Mononuclear cell (primary cell): ENCODE data around the gene MPZL1. TPM values are rescaled to one million over a fixed set of nuclear protein-coding genes. Genes with fewer than 3 reads are reported as not detected.

Experiments
- H3K27me3 ChIP-seq: 2 replicates; pipeline ENCODE4 v1.6.0; 2011; ENCODE audit warnings: low read length, control low read depth; ENCODE audit not compliant: insufficient read depth
- H3K4me1 ChIP-seq: 2 replicates; pipeline ENCODE4 v1.5.1; 2011; ENCODE audit warnings: mild to moderate bottlenecking, low read length, control low read depth; ENCODE audit not compliant: insufficient read depth
- H3K4me3 ChIP-seq: 2 replicates; pipeline ENCODE4 v1.5.1; 2011; ENCODE audit warnings: mild to moderate bottlenecking, low read length, moderate library complexity
- H3K9me3 ChIP-seq: 2 replicates; pipeline ENCODE4 v1.5.1; 2011; ENCODE audit warnings: low read depth, mild to moderate bottlenecking, control low read depth, low read length
- total RNA-seq: library from RNA; depleted of rRNA; stranded (reverse); fragments of >200 nt; gene quantifications from one replicate; pipeline ENCODE4 v1.2.3, GENCODE V29; 2012

Gene MPZL1
- total RNA-seq, 1 donor, result 13.9 TPM

DNA sequence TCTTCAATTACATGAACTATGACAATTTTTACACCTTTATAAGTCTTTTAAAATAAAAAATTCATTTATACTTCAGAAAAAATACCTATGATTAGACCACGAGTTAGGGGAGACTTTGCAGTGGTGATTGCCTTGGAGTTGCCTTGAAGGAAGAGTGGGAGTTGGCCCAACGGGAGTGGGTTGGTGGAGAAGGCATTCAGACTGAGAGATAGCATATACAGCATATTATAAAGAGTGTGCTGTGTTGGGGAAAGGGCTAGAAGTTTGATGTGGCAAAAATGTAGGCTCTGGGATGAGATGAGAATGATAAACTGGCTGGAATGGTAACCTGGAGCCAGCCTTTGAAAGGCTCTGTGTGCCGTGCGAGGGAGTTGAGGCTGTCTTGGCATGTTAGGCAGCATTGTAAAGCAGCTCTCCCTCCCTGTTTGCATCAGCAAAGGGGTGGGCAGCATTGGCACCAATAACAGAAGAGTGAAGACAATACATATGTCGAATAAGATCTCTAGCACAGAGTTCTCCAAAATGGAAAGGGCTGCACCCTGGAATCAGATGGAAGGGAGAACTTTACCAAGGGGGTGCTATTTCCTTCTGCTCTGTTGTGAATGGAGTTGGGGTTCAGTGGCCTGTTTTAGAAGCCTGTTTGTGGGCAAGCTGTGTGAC is 24.4 kb downstream of the MPZL1 start:
- no peaks in the 10 kb centered on the region for H3K9me3 ChIP-seq
- H3K4me1 ChIP-seq, result peaks cover 16% of the 10 kb centered on the region
- no peak overlapping the region for H3K4me3 ChIP-seq
- H3K27me3 ChIP-seq, result no peaks in the 10 kb centered on the region

DNA sequence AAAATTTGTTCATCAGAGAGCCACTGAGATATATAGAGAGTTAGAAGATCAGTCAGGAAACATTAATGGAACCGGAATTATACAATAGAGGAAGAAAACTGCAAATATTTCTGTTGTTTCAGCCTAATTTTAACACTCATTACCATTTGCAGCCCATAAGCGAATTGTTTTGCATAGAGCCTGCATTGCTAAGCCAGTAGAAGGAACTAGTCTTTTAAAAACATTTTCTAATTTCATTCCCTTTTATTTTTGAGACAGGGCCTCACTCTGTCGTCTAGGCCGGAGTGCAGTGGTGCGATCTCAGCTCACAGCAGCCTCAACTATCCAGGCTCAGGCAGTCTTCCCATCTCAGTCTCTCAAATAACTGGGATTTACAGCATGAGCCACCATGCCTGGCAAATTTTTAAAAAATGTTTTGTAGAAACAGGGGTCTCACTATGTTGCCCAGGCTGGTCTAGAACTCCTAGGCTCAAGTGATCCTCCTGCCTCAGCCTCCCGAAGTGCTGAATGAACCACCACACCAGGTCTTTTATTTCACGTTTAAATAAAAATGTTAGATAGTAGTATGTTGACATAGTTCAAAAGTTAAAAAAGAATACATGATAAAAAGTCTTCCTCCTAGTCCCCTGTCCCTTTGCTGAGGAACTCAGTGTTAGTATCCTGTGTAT is 25.3 kb downstream of the MPZL1 start:
- no peaks in the 10 kb centered on the region for H3K27me3 ChIP-seq
- peaks cover 16% of the 10 kb centered on the region for H3K4me1 ChIP-seq
- H3K4me3 ChIP-seq, result no peak overlapping the region
- H3K9me3 ChIP-seq, result no peaks in the 10 kb centered on the region

DNA sequence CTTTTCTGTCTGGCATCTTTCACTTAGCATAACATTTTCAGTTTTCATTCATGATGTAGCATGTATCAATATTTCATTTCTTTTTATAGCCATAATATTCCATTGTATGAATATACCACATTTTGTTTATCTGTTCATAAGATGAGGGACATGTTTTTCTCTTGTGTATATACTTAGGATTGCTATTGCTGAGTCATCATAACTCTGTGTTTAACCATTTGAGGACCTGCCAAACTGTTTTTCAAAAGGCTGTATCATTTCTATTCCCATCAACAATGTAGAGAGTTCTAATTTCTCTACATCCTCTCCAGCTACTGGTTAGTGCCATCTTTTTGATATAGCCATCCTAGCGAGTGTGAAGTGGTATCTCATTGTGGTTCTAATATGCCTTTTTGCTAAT is 26.2 kb downstream of the MPZL1 start:
- H3K4me1 ChIP-seq, result peaks cover 23% of the 10 kb centered on the region
- H3K4me3 ChIP-seq, result no peak overlapping the region
- no peaks in the 10 kb centered on the region for H3K9me3 ChIP-seq
- H3K27me3 ChIP-seq, result no peaks in the 10 kb centered on the region

DNA sequence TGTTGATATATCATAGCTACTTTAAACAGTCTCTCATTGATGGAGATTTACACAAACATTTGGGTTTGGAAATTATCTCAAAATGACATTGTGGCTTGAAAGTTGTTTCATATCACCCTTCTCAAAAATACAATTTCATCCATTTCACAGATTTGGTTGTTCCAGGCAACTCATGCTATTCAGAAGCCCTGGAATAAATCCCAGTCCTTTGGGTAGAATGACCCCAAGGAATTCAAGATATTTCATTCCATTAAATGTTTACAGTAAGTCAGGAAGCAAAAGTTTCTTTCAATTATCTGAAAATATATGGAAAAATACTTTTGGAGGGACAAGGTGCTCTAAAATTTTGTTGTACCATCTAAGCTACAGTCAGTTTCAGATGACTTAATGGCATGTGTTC is 27.1 kb downstream of the MPZL1 start:
- Histone ChIP-seq H3K4me1 (peaks cover 32% of the 10 kb centered on the region), H3K4me3 (no peak overlapping the region), H3K27me3 (no peaks in the 10 kb centered on the region), H3K9me3 (no peaks in the 10 kb centered on the region)

DNA sequence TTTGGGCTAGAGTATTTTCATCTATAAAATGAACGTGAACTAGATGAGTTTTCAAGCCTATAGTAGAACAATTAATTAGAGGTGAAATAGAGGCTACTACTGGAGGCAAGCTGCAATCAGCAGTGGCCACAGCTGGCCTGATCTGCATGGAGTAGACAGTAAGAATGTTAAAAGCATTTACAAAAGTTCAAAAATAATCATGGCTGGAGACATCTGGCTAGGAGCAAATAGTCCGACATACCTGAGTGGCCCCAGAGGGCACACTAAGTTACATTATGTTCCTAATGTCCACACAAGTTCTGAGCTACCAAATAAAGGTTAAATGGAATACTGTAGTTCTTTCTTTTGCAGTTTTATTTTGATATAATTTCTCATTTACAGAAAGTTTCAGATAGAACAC is 28.0 kb downstream of the MPZL1 start:
- Histone ChIP-seq H3K9me3 (no peaks in the 10 kb centered on the region), H3K4me1 (peaks cover 35% of the 10 kb centered on the region), H3K27me3 (no peaks in the 10 kb centered on the region), H3K4me3 (no peak overlapping the region)

DNA sequence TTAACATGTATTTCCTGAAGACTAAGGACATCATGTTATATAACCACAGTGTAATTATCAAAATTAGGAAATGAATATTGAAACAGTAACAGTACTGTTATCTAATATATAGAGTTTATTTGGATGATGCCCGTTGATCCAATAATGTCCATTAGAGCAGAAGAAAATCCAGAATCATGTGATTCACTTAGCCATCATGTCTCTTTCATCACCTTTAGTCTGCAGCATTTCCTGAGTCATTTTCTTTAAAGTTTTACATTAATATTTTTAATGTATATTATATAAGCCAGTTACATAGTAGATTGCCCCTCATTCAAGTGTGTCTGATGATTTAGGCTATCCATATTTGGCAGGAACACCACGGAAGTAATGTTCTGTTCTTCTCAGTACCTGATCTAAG is 28.9 kb downstream of the MPZL1 start:
- Histone ChIP-seq H3K9me3 (no peaks in the 10 kb centered on the region), H3K4me3 (no peak overlapping the region), H3K4me1 (peaks cover 35% of the 10 kb centered on the region), H3K27me3 (no peaks in the 10 kb centered on the region)

DNA sequence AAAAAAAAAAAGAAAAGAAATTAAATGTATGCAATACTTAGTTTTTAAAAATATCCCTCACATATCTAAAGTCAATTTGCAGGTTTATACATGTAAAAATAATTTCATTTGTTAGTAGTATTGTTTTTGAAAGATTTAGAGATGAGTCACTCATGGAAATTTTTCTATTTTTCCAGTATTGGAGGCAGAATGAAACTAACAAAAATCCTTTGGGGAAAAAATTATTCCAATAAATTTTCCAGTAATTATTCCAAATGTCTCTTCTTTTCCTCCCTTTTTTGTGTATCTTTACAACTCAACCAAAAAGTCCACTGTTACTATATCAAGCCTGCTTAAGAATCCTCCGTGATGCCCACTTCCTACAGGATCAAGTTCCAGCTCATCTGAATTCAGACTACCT is 29.9 kb downstream of the MPZL1 start:
- Histone ChIP-seq H3K4me3 (no peak overlapping the region), H3K9me3 (no peaks in the 10 kb centered on the region), H3K4me1 (peaks cover 28% of the 10 kb centered on the region), H3K27me3 (no peaks in the 10 kb centered on the region)

DNA sequence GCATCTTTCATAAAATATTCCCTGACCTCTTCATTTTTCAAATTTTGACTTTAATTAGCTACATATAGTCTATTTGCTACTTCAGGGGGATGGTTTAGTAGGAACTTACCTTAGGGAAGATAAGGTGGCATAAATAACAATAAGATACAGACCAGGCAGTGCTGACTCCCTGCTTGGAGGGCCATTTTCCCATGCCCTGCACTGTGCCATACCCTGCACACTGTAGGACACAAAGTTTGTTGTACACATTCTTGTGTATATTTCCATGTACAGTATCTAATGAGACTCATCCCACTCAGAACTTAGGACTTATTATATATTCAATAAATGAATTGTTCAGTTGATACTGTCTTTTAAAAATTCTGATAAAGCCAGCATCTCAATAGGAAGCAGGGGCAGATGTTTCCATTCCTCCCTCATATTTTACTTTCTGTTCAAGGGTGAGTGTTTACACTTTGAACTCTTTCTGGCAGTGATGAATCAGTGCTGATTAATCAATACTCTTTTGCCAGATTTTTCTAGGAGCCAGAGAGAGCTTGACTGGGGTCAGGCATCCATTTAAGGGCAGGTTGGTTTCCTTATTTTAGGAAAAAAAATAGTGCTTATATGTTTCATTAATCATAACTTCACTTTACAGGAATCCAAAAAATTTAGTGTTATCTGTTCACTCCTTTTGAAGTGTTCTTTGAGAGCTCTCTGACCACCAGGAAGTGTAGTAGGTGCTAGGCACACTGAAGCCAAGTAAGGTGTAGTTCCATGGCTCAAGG is 30.6 kb downstream of the MPZL1 start:
- H3K9me3 ChIP-seq, result no peaks in the 10 kb centered on the region
- H3K4me1 ChIP-seq, result peaks cover 26% of the 10 kb centered on the region
- no peaks in the 10 kb centered on the region for H3K27me3 ChIP-seq
- no peak overlapping the region for H3K4me3 ChIP-seq

DNA sequence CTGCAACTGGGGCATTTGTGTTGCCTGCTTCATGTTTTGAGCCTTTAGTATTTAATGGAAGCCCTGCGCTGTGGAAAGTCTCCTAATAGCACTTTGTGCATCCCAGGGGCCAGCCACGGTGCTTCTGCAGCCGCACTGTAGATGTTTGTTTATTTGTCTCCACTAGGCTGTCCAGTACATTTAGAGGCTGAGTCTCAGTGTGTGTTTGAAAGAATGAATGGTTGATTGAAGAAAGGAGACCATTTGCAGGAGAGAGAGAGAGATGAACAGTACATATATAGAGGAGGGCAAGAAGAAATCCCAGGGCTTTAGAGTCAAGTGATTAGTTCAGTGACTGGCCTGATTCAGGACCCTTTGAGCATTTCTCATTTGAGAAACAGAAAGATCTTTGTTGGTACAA is 33.9 kb downstream of the MPZL1 start:
- Histone ChIP-seq H3K9me3 (no peaks in the 10 kb centered on the region), H3K4me3 (no peak overlapping the region), H3K4me1 (peaks cover 23% of the 10 kb centered on the region), H3K27me3 (no peaks in the 10 kb centered on the region)

DNA sequence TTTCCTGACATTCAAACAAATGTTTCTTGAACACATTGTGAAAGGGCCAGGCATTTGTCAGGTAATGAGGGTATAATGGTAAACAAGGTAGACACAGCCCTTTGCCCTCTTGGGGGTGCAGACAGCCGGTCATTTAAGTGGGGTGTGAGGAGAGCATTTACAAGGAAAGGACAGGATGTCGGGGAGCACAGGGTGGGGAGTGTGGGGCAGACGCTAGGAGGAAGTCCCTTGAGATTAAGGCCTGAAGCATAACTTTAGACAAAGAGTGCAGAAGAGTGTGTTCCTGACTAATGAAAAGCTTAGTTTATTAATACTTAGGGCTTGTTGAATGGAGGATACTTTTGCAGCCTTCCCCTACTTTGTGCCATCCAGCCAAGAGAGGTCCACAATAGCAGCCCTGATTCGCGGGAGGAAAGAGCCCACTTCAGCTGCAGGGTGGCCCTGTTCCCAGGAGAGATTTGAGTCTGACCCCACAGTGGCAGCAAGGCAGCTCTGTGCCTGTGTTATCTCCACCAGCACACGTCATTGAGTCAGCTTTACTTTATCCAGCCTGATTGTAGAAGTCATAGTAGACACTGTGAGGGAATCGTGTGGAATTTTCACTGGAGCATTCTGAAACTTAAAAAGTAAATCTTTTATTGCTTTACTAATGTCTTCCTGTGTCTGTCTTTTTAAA is 35.1 kb downstream of the MPZL1 start:
- Histone ChIP-seq H3K9me3 (no peaks in the 10 kb centered on the region), H3K4me1 (peaks cover 32% of the 10 kb centered on the region), H3K4me3 (no peak overlapping the region), H3K27me3 (no peaks in the 10 kb centered on the region)

DNA sequence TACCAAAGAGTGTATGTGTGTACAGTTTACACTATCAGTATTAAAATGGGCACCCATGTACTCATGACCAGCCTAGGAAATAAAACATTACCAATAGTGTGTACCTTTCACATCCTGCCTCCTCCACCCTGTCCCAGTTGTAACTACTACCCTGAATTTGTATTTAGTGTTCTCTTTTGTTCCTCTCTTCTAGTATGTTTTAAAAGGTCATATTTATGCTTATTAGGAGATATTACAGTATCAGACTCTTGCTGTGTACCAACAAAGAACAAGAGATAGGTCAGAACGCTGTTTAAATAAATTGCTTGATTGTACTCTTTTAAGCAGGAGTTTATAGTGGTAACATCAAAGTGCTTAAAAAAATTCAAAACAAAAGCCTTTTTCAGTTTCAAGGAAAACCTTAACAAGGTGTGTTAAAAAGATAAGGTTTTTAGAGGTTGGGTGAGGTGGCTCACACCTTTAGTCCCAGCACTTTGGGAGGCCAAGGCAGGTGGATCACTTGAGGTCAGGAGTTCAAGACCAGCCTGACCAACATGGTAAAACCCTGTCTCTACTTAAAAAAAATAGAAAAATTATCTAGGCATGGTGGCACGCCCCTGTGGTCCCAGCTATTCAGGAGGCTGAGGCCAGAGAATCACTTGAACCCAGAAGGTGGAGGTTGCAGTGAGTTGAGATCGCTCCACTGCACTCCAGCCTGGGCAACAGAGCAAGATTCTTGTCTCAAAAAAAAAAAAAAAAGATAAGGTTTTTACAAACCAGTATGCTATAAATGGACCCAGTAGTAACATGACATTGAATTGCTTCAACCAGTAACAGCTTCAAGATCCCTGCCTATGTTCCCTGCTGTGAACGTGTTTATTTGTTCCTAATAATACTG is 35.9 kb downstream of the MPZL1 start:
- Histone ChIP-seq H3K27me3 (no peaks in the 10 kb centered on the region), H3K4me1 (peaks cover 35% of the 10 kb centered on the region), H3K9me3 (no peaks in the 10 kb centered on the region), H3K4me3 (no peak overlapping the region)

DNA sequence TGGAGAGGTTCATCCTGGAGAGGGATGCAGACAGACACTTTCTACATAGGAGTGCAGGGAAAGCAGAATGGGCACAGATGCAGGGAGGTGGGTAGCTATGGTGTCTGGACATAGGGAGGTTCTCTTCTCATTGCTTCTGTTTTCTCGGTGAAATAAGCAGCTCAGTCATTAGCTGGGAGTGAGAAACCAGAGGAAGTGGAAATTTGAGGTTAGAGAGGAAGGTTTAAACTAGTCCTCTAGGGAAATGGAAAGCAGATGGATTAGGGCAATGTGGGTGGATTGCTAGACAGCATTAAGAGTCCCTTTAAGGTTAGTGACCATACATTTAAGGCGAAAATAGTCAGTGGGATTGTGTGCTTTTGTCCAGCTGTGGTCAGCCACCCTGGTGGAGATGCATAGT is 39.6 kb downstream of the MPZL1 start:
- Histone ChIP-seq H3K4me1 (peaks cover 24% of the 10 kb centered on the region), H3K9me3 (no peaks in the 10 kb centered on the region)

DNA sequence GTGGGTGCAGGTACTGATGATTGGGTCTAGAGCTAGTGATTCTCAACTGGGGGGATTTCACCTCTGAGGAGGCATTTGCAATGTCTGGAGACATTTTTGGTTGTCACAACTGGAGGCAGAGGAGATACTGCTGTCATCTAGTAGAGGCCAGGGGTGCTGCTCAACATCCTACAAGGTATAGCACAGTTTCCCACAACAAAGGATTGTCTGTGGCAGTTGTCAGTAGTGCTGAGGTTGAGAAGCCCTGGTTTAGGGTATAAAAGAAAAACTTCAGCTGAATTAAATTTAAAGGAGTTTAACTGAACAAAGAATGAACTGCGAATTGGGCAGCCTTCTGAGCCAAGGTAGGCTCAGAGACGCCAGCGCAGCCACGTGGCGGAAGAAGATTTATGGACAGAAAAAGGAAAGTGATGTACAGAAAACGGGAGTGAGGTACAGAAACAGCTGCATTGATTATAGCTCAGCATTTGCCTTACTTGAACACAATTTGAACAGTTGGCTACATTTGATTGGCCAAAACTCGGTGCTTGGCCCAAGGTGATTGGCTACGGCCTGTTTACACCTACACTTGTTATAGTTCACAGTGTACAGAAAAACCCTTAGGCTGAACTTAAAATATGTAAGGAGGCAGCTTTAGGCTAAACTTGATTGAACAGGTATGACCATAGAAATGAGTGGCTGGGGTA is 40.4 kb downstream of the MPZL1 start:
- Histone ChIP-seq H3K27me3 (no peaks in the 10 kb centered on the region), H3K4me3 (no peak overlapping the region), H3K4me1 (peaks cover 24% of the 10 kb centered on the region), H3K9me3 (no peaks in the 10 kb centered on the region)

More for the DNA sequence above, 39.6 kb downstream of the MPZL1 start:
- Histone ChIP-seq H3K4me3 (no peak overlapping the region), H3K27me3 (no peaks in the 10 kb centered on the region)
